DOHH2 (cell line): ENCODE data around the gene DAPK2.
A peak's percentile ranks its signal among the peaks of the same experiment; 100 is the strongest.
"Not testable (repeated sequence)": the region's sequence is repeated elsewhere in the genome, so short reads cannot be mapped to it uniquely, and the experiment has no call there.

ENCODE experiments used
- H3F3A ChIP-seq: fragments of 200-600 bp; sonication (generic), shearing (Covaris generic); 2 replicates; pipeline ENCODE4 v1.6.0; 2016; ENCODE audit warnings: antibody characterized with exemption, mild to moderate bottlenecking; ENCODE audit not compliant: control insufficient read depth, insufficient read depth
- H3K27ac ChIP-seq: fragments of 200-600 bp; sonication (generic); 2 replicates; pipeline ENCODE4 v1.5.1; 2014; ENCODE audit warnings: low read depth, mild to moderate bottlenecking, low read length, moderate library complexity
- H3K27me3 ChIP-seq: fragments of 200-600 bp; sonication (generic); 2 replicates; pipeline ENCODE4 v1.6.1; 2014; ENCODE audit warnings: mild to moderate bottlenecking, low read length, mixed read lengths; ENCODE audit not compliant: control insufficient read depth
- H3K36me3 ChIP-seq: fragments of 200-600 bp; sonication (generic); 2 replicates; pipeline ENCODE4 v1.6.1; 2014; ENCODE audit warnings: mild to moderate bottlenecking, low read length, moderate library complexity, mixed read lengths; ENCODE audit not compliant: control insufficient read depth
- H3K4me1 ChIP-seq: fragments of 200-600 bp; sonication (generic); 2 replicates; pipeline ENCODE4 v1.6.1; 2014; ENCODE audit warnings: mild to moderate bottlenecking, low read length, mixed read lengths; ENCODE audit not compliant: control insufficient read depth
- H3K4me2 ChIP-seq: fragments of 200-600 bp; sonication (generic); 2 replicates; pipeline ENCODE4 v1.6.0; 2014; ENCODE audit warnings: mild to moderate bottlenecking, low read length, moderate library complexity
- H3K4me3 ChIP-seq: fragments of 200-600 bp; sonication (generic); 2 replicates; pipeline ENCODE4 v1.5.1; 2014; ENCODE audit warnings: mild to moderate bottlenecking, low read length, mixed read lengths
- H3K79me2 ChIP-seq: fragments of 200-600 bp; sonication (generic); 2 replicates; pipeline ENCODE4 v1.6.1; 2014; ENCODE audit warnings: mild to moderate bottlenecking, low read length, mixed read lengths; ENCODE audit not compliant: control insufficient read depth
- H3K9me2 ChIP-seq: fragments of 200-600 bp; sonication (generic); replicated peaks from 2 replicates; pipeline ENCODE4 v1.6.1; 2014; ENCODE audit warnings: mild to moderate bottlenecking, low read length, mixed read lengths; ENCODE audit not compliant: control insufficient read depth
- H3K9me3 ChIP-seq: fragments of 200-600 bp; sonication (generic); 2 replicates; pipeline ENCODE4 v1.6.1; 2014; ENCODE audit warnings: antibody characterized with exemption, low read length, mixed read lengths; ENCODE audit not compliant: control insufficient read depth, insufficient read depth
- H4K20me1 ChIP-seq: fragments of 200-600 bp; sonication (generic); 2 replicates; pipeline ENCODE4 v1.6.0; 2014; ENCODE audit warnings: low read depth, mild to moderate bottlenecking, antibody characterized with exemption, low read length, moderate library complexity; ENCODE audit not compliant: control insufficient read depth, insufficient read depth
- CTCF ChIP-seq: fragments of 200-600 bp; sonication (generic); IDR thresholded peaks from one replicate; pipeline ENCODE4 v1.5.1; 2014; ENCODE audit warnings: antibody characterized with exemption, mild to moderate bottlenecking, low read depth, low read length; ENCODE audit not compliant: poor library complexity, severe bottlenecking
- EZH2phosphoT487 ChIP-seq: fragments of 200-600 bp; sonication (generic); IDR thresholded peaks from 2 replicates; pipeline ENCODE4 v1.6.1; 2017; ENCODE audit warnings: borderline replicate concordance, mild to moderate bottlenecking, antibody characterized with exemption, low read length, moderate library complexity, mixed read lengths

DAPK2 gene

GRCh38 chr15:64068133-64068532, 21.8 kb upstream of the DAPK2 start:
- no peak for TF ChIP-seq EZH2phosphoT487
- no peak for TF ChIP-seq CTCF
- no peaks in the 10 kb centered on the region for H3K9me2 ChIP-seq
- no peak overlapping the region; the same call in 1 of the 2 replicates for H3K4me3 ChIP-seq
- peaks cover 13% of the 10 kb centered on the region for H3F3A ChIP-seq
- peaks cover 21% of the 10 kb centered on the region for H3K4me1 ChIP-seq
- H3K36me3 ChIP-seq = peaks cover 16% of the 10 kb centered on the region
- H3K27ac ChIP-seq = no peak overlapping the region
- H3K79me2 ChIP-seq = no peaks in the 10 kb centered on the region
- no peaks in the 10 kb centered on the region for H4K20me1 ChIP-seq
- H3K4me2 ChIP-seq = peak overlapping the region; percentile 60
- no peaks in the 10 kb centered on the region for H3K9me3 ChIP-seq
- H3K27me3 ChIP-seq = no peaks in the 10 kb centered on the region

GRCh38 chr15:64067564-64068030, 21.3 kb upstream of the DAPK2 start:
- peaks cover 11% of the 10 kb centered on the region for H3K36me3 ChIP-seq
- peak overlapping the region; percentile 28; the same call in 1 of the 2 replicates for H3K4me3 ChIP-seq
- H3K27ac ChIP-seq = no peak overlapping the region
- no peaks in the 10 kb centered on the region for H3K9me2 ChIP-seq
- H3K9me3 ChIP-seq = no peaks in the 10 kb centered on the region
- H4K20me1 ChIP-seq = no peaks in the 10 kb centered on the region
- peaks cover 13% of the 10 kb centered on the region for H3F3A ChIP-seq
- H3K4me1 ChIP-seq = peaks cover 21% of the 10 kb centered on the region
- H3K4me2 ChIP-seq = peak overlapping the region; percentile 60
- no peaks in the 10 kb centered on the region for H3K27me3 ChIP-seq
- TF ChIP-seq CTCF (peak; percentile 79), EZH2phosphoT487 (no peak)
- H3K79me2 ChIP-seq = no peaks in the 10 kb centered on the region

- no peaks in the 10 kb centered on the region for H4K20me1 ChIP-seq
- H3F3A ChIP-seq = peaks cover 13% of the 10 kb centered on the region
- TF ChIP-seq EZH2phosphoT487 = no peak
- no peak for TF ChIP-seq CTCF
- no peaks in the 10 kb centered on the region for H3K9me3 ChIP-seq
- peaks cover 2% of the 10 kb centered on the region; the same call in 1 of the 2 replicates for H3K36me3 ChIP-seq
- no peak overlapping the region for H3K27ac ChIP-seq
- H3K4me2 ChIP-seq = no peak overlapping the region
- no peak overlapping the region for H3K4me3 ChIP-seq
- H3K9me2 ChIP-seq = no peaks in the 10 kb centered on the region
- H3K79me2 ChIP-seq = no peaks in the 10 kb centered on the region
- no peaks in the 10 kb centered on the region for H3K27me3 ChIP-seq
- H3K4me1 ChIP-seq = peaks cover 21% of the 10 kb centered on the region
Observed at GRCh38 chr15:64066451-64066850, 20.2 kb upstream of the DAPK2 start.

GRCh38 chr15:64060716-64061115, 14.4 kb upstream of the DAPK2 start:
- Histone ChIP-seq H3K27me3 (no peaks in the 10 kb centered on the region), H3K4me1 (no peaks in the 10 kb centered on the region), H3K9me3 (no peaks in the 10 kb centered on the region), H3K36me3 (no peaks in the 10 kb centered on the region), H3K27ac (no peak overlapping the region), H4K20me1 (no peaks in the 10 kb centered on the region), H3K9me2 (no peaks in the 10 kb centered on the region), H3K4me3 (no peak overlapping the region), H3K4me2 (no peak overlapping the region), H3K79me2 (no peaks in the 10 kb centered on the region), H3F3A (no peaks in the 10 kb centered on the region)
- no peak for TF ChIP-seq EZH2phosphoT487
- TF ChIP-seq CTCF = no peak

GRCh38 chr15:64059104-64059503, 12.8 kb upstream of the DAPK2 start:
- H3F3A ChIP-seq = not testable (repeated sequence)

More at GRCh38 chr15:64059104-64059503, 12.8 kb upstream of the DAPK2 start:
- not testable (repeated sequence) for H3K9me3 ChIP-seq, H3K79me2 ChIP-seq, H3K9me2 ChIP-seq, H3K27me3 ChIP-seq, H3K4me1 ChIP-seq, H4K20me1 ChIP-seq, H3K4me3 ChIP-seq, H3K27ac ChIP-seq, H3K36me3 ChIP-seq, H3K4me2 ChIP-seq
